GM19452 (cell line): ENCODE measurements around the gene SYT15.

Source experiments
- ATAC-seq: cut with Tn5 transposase; IDR thresholded peaks from one replicate; pipeline ENCODE4 v1.9.1; 2021; ENCODE audit not compliant: unreplicated experiment

Gene SYT15

DNA sequence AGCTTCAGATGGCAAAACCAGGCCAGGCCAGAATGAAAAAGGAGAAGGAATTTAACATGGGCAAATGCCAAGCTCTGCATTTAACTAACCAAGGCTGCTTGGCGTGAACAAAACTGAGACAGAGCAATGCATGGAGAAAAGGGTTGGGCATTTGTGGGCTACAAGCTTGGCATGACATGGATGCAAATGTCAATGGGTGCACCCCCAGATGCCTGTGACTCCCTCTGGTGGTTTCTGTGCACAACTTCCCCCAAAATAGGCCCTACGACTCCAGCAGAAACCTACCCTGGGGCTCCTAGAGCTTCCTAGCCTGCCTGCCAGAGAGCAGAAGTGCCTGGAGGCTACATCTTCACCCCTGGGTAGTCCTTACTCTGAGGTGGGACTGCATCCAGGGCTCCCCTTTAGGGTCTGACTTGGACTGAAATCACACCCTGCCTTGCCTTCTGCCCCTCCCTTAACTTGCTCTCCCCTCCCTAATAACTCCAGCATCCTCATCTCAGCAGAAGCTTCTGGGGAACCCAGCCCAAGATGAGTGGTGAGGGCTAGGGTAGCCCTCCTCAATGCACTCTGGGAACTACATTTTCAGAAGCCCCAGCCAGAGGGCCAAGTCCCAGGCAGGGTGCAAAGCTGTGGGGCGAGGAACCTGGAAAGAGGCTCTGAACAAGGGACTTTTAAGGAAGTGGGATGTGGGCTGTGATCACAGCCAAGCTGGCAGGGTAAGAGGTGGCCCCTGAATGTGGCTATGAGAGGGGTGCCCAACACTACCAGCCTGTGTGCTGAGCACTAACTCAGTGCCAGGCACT lies 33.7 kb upstream of the SYT15 start:
- no peak for ATAC-seq

DNA sequence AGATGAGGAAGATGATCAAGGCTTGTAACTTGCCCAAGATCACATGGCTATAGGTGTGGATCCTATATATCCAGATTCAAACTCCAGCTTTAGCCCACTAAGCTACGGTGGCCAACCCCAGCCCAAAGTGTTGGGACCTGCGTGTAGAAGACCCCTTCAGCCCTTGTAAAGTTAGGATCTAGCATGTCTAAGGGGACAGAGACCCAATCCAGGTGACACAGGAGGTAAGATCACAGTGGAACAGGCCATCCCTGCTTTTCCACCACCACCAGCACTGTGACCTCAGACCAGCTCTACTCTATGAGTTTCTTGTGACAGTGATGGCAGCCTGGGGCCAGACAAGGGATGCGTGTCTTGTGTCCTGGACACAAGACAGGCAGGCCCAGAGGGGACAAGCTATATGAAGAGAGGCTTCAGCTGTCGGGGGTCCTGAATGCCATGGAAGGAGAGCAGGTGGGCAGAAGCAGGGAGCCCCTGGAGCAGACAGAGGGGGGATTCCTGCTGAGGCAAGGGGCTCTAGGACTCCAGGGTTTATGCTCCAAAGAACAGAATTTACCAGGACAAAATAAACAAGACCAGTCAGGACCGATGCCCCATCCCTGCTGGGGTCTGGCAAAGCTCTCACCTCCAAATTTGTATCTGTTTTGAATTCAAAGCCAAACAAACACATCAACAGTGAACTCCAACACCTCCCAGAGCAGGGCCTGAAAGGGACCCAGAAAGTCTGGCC lies 32.9 kb upstream of the SYT15 start:
- no peak for ATAC-seq

- no peak for ATAC-seq
Observed at GRCh38 chr10:46546591-46547540, 32.1 kb upstream of the SYT15 start.

DNA sequence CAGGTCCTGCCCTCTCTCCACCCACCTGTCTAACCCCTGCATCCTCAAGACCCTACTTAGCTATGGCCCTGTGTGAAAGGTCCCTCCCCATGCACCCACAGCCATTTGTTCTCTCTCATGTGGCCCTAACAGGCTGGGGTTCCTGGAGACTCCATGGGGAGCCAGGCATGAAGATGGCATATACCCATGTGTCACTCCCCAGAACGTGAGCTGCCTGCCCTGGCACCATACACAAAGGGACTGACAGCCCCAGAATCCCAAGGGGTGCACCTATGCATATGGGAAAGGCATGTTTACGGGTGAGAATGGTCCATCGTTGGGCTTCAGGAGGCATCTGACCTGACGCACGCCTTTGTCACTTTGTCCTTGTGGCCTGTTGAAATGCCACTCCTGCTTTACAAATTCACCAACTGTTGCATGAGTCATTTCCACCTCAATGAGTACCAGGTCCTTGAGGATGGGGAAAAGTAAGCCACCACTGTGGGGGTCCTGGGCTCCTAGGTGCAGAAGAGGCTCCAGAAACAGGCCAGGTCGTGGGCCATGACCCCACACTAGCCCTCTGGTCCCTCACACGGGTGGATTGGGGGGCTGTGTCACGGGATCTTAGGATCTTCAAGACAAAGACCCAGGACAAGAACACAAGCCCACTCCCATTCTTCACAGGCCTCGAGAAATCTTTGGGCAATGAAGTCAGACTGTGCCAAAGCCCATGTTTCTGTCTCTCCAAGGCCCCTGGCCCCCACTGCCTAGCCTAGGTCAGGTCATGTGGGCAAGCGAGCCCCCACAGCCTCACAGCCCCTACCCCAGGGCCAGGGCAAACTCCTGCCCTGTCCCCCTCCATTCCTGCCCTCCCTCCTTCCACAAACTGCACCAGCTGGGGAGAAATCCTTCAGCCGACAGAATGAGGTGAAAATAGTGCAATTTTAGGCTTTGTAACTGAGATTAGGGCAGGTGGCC lies 31.1 kb upstream of the SYT15 start:
- ATAC-seq, result no peak

GRCh38 chr10:46548498-46549090 lies 30.3 kb upstream of the SYT15 start:
- ATAC-seq, result no peak

- no peak for ATAC-seq
Observed at GRCh38 chr10:46549171-46550075, 29.5 kb upstream of the SYT15 start.

DNA sequence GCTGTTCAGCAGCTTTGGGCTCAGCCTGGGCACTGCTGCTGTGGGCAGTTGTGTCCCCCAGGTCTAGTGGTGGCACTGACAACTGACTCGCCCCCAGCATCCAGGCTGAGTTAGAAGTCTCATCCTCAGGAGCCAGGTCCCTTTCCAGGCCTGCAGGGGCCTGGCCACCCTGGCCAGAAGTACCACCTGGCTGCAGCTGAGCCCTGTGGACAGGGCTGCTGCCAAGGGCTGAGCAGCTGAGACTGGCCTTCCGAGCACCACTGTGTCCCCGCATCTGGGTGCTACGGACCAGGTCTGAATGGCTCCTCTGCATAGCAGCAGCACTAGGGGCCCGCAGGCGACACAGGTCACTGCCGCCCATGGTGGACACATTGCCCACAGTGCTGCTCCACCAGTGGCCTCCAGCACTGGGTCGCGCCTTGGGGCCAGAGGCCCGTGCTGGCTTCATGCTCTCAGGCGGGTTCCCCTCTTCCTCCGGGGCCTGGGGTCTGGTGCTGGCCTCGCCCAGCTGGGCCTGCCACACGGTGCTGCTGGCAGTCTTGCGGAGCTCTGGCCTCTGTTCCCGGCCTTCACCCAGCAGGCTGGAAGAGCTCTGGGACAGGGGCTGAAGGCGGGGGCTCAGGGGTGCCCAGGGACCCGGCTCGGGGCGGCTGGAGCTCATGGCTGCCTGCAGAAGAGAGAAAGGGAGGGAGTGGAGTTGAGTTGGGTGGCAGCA lies 28.7 kb upstream of the SYT15 start:
- no peak for ATAC-seq

- no peak for ATAC-seq
Observed at GRCh38 chr10:46550795-46551700, 27.9 kb upstream of the SYT15 start.

DNA sequence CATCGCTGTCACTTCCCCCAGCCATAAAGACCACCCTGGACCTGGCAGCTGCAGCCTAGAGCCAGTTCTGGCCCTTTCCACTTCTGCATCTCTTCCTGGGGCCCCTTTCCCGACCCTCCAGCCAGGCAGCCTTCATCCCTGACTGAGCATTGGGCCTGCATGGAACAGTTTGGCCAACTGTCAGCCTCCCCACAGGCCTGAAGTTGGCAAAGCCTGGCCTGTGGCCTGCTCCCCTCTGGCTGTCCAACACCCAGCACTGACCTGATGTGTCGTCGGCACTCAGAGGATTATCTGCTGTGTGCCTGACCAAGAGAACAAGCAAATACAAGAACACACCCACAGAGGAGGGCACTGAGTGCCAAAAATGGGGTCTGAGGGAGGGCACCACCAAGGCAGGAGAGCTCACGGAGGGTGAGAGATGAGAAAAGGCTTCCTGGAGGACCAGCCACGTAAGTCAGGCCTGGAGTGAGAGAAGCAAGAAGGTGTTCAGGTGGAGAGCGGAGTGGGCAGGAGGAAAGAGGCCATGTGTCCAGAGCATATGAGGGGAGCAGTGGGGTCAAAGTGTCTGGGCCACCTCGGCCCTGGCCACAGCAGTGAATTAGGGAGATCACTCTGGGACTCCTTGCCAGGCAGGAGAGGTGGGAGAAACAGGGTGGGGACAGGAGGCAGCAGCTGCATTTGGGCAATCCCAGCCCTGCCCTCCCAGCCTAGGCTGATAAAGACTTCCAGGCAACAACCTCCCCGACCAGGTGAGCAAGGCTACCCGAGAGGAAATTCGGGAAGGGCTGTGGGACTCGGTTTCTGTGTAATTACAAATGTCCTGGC lies 27.0 kb upstream of the SYT15 start:
- no peak for ATAC-seq

- ATAC-seq, result no peak
Observed at GRCh38 chr10:46552526-46553237, 26.2 kb upstream of the SYT15 start.

GRCh38 chr10:46553238-46554049 lies 25.5 kb upstream of the SYT15 start:
- ATAC-seq, result no peak

- no peak for ATAC-seq
Observed at GRCh38 chr10:46554166-46554781, 24.7 kb upstream of the SYT15 start.

- ATAC-seq, result no peak
Observed at GRCh38 chr10:46555366-46555712, 23.6 kb upstream of the SYT15 start.

DNA sequence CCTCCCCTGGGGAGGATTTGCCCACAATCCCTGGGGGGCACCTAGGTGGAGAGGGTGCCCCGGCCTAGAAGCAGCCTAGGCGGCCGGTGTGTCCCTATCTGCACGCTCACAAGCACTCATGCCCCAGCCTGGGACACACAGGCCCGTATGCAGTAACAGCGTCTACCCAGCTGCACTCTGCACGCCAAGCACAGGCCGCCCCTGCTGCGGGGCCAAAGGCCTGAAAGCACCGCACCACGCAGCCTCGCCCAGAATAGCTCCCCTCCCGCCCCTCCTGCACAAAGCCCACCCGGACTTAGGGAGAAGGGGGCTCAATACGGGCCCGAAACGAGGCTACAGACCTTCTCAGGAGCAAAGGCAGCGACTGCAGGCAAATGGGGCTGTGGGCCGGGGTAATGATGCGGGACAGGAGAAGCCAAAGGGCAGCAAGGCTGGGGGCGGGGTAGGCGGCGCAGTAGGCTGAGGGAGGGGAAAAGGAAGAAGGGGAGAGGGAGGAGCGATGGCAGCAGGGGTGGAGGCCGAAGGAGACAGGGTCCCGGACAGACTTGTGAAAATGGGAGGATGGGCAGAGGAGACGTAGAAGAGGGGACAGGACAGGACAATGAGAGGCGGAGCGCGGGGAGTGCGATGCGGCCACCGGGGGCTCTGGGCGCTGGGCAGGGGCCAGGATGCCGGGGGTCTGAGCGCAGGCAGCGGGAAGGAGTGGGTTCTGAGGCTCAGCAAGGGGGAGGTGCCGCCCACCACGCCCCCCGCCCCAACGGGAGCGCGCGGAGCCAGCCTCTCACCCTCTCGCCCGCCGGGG lies 23.0 kb upstream of the SYT15 start:
- ATAC-seq, result no peak
